GM23338 (cell line): ENCODE measurements around the gene ST6GALNAC3. TPM values are rescaled to one million over a fixed set of nuclear protein-coding genes. Genes with fewer than 3 reads are reported as not detected.
A peak's percentile ranks its signal among the peaks of the same experiment; 100 is the strongest.

ENCODE experiments used
- ATAC-seq: fragments of 200-7000 bp; cut with Tn5 transposase; 3 replicates; pipeline ENCODE4 v1.9.1; 2020
- DNase-seq: peaks from one replicate; pipeline ENCODE4 v3.0.0-alpha.2; 2015; ENCODE audit warnings: low spot score
- H2AFZ ChIP-seq: fragments of 200-600 bp; sonication (generic); 2 replicates; pipeline ENCODE4 v1.8.0; 2016; ENCODE audit warnings: antibody characterized with exemption, mild to moderate bottlenecking, moderate library complexity
- H3F3A ChIP-seq: fragments of 200-600 bp; sonication (generic); replicated peaks from 2 replicates; pipeline ENCODE4 v1.8.0; 2017; ENCODE audit warnings: antibody characterized with exemption, mixed run types, low read depth
- H3K27ac ChIP-seq: fragments of 200-600 bp; sonication (generic); 2 replicates; pipeline ENCODE4 v1.6.1; 2016; ENCODE audit warnings: low read depth
- H3K27me3 ChIP-seq: fragments of 200-600 bp; sonication (generic); 2 replicates; pipeline ENCODE4 v1.8.0; 2016; ENCODE audit warnings: mild to moderate bottlenecking, mixed run types, moderate library complexity; ENCODE audit not compliant: insufficient read depth
- H3K36me3 ChIP-seq: fragments of 200-600 bp; sonication (generic); 2 replicates; pipeline ENCODE4 v1.8.0; 2016; ENCODE audit warnings: mild to moderate bottlenecking; ENCODE audit not compliant: insufficient read depth
- H3K4me1 ChIP-seq: fragments of 200-600 bp; sonication (generic); 2 replicates; pipeline ENCODE4 v1.8.0; 2016; ENCODE audit warnings: mild to moderate bottlenecking, moderate library complexity; ENCODE audit not compliant: insufficient read depth
- H3K4me2 ChIP-seq: fragments of 200-600 bp; sonication (generic); 2 replicates; pipeline ENCODE4 v1.7.1; 2017; ENCODE audit warnings: mixed run types
- H3K4me3 ChIP-seq: fragments of 200-600 bp; sonication (generic); 2 replicates; pipeline ENCODE4 v1.6.1; 2016; ENCODE audit warnings: mixed run types
- H3K79me2 ChIP-seq: fragments of 200-600 bp; sonication (generic); replicated peaks from 2 replicates; pipeline ENCODE4 v1.8.0; 2017; ENCODE audit warnings: mild to moderate bottlenecking; ENCODE audit not compliant: insufficient read depth
- H3K9me2 ChIP-seq: fragments of 200-600 bp; sonication (generic); 2 replicates; pipeline ENCODE4 v1.8.0; 2017; ENCODE audit not compliant: insufficient read depth
- H4K20me1 ChIP-seq: fragments of 200-600 bp; sonication (generic); replicated peaks from 2 replicates; pipeline ENCODE4 v1.8.0; 2017; ENCODE audit warnings: mild to moderate bottlenecking; ENCODE audit not compliant: insufficient read depth
- H3K27ac Mint-ChIP-seq: 2 replicates; pipeline ENCODE4 v1.8.0; 2020; ENCODE audit warnings: inconsistent platforms, mild to moderate bottlenecking, moderate library complexity, mixed read lengths
- H3K27me3 Mint-ChIP-seq: 3 replicates; pipeline ENCODE4 v1.8.0; 2022; ENCODE audit warnings: low read depth, mild to moderate bottlenecking, moderate library complexity, mixed read lengths, inconsistent platforms; ENCODE audit not compliant: insufficient read depth, poor library complexity
- H3K36me3 Mint-ChIP-seq: 3 replicates; pipeline ENCODE4 v1.8.0; 2021; ENCODE audit warnings: low read depth, mild to moderate bottlenecking, inconsistent platforms, moderate library complexity, mixed read lengths
- H3K4me1 Mint-ChIP-seq: 3 replicates; pipeline ENCODE4 v1.8.0; 2020; ENCODE audit warnings: mild to moderate bottlenecking, inconsistent platforms, mixed read lengths
- H3K4me3 Mint-ChIP-seq: 3 replicates; pipeline ENCODE4 v1.8.0; 2021; ENCODE audit warnings: moderate library complexity, mild to moderate bottlenecking, inconsistent platforms, mixed read lengths
- H3K9me3 Mint-ChIP-seq: 3 replicates; pipeline ENCODE4 v1.8.0; 2020; ENCODE audit warnings: moderate library complexity, mild to moderate bottlenecking, inconsistent platforms, mixed read lengths
- JUNB ChIP-seq: IDR thresholded peaks from one replicate; pipeline ENCODE4 v1.6.1; 2016; ENCODE audit warnings: antibody characterized with exemption; ENCODE audit not compliant: unreplicated experiment
- NANOG ChIP-seq: IDR thresholded peaks from 2 replicates; pipeline ENCODE4 v1.6.1; 2016; ENCODE audit warnings: antibody characterized with exemption, borderline replicate concordance
- STAT1 ChIP-seq: IDR thresholded peaks from one replicate; pipeline ENCODE4 v1.6.1; 2016; ENCODE audit warnings: antibody characterized with exemption; ENCODE audit not compliant: unreplicated experiment
- ZNF114 ChIP-seq: fragments of 250-450 bp; sonication (Bioruptor Pico); IDR thresholded peaks from 2 replicates; pipeline ENCODE4 v1.5.0; 2020; ENCODE audit warnings: mild to moderate bottlenecking, moderate library complexity
- ZNF331 ChIP-seq: fragments of 250-450 bp; sonication (Bioruptor Pico); IDR thresholded peaks from 2 replicates; pipeline ENCODE4 v1.5.0; 2020; ENCODE audit warnings: low read depth, mild to moderate bottlenecking, moderate library complexity
- polyA plus RNA-seq: library from polyadenylated mRNA; unstranded; fragments of >200 nt; fragmentation: Nextera tagmentation; extraction: Ambion mirVana; gene quantifications from 2 replicates; pipeline ENCODE4 v1.2.1, GENCODE V29; 2016
- total RNA-seq: library from RNA; depleted of rRNA; stranded (reverse); fragments of >200 nt; shearing (Covaris generic); gene quantifications from 2 replicates; pipeline ENCODE4 v1.2.3, GENCODE V29; 2014
- TF ChIP-seq, protein P1 (sequence below), 2 experiments: fragments of 200-600 bp in 1 of 2; sonication (generic) in 1 of 2; conservative IDR thresholded peaks; 2 replicates each; pipeline versions ENCODE4 v1.5.1 to v1.6.1; 2016 to 2017; ENCODE audit warnings: antibody characterized with exemption in 2 of 2, low read depth in 2 of 2, mild to moderate bottlenecking in 2 of 2, moderate library complexity in 1 of 2
- TF ChIP-seq, protein P2 (sequence below): IDR thresholded peaks from one replicate; pipeline ENCODE4 v1.6.1; 2018; ENCODE audit warnings: antibody characterized with exemption; ENCODE audit not compliant: unreplicated experiment

ST6GALNAC3 gene
- total and polyA plus RNA-seq, 2 experiments from 2014 or later: 4.7 to 11.6 TPM

DNA sequence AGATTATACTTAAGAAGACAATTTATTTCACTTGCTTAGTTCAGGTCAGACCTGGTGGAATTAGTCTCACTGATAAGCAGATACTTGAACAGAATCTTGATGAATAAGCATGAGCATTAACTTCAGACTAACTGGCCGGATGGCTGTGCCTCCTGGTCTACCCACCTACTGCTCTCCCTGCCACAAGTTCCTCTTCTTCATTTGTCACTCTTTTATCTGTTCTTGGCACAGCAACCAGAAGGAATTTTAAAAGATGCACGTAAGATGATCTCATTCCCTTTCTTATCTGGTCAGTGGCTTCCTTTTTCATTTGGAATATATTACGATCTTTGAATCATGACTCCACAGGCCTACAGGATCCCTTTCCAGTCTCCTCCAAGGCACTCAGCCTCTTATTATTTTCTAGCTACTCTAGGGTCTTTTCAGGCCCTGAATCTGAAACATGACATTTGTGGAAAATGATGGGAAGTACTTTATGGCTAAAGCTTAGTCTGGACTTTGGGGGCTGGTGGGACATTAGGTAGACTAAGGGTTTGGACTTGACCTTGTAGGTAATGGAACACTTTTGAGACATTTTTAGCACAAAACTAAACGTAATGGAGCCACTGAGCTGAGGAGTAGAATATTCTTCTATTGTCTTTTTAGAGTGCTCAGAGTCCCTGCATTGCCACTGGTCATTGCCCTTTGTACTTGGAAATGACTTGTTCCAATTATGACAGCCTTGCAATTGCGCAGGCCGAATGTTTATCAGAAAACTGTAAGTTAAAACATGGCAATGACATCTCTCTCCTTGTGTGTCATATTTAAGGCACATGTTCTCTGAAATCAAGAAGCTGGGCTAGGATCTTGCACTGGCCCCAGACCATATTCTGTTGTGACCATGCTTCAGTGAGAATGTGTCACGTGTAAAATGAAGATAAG lies 16.0 kb downstream of the ST6GALNAC3 start:
- ATAC-seq: no peak

DNA sequence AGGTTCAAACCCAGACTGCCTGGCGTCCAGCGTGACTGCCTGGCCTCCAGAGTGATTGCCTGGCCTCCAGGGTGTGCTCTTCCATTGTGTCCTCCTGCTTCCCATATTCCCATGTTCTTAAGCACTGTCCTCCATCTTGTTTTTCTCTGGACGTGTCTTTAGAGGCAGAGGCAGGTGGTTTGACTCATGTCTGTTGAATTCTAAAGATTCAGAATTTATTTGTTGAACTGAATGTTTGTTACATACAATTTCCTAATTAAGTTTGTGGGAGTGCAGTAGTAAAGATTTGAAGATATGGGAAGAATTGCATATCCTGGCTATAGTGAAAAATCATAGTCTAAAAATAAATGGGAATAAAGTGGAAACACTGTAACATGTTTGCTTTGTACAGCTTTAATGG lies 18.3 kb downstream of the ST6GALNAC3 start:
- H3K9me3 Mint-ChIP-seq: no peaks in the 10 kb centered on the region
- Histone ChIP-seq H3K79me2 (peaks cover 53% of the 10 kb centered on the region), H3K27ac (no peak overlapping the region), H3K4me2 (no peak overlapping the region), H3K4me1 (peaks cover 21% of the 10 kb centered on the region), H3K36me3 (no peaks in the 10 kb centered on the region), H3K4me3 (no peak overlapping the region), H3K9me2 (no peaks in the 10 kb centered on the region; the same call in 1 of the 2 replicates), H3K27me3 (no peaks in the 10 kb centered on the region), H2AFZ (no peak overlapping the region), H4K20me1 (peaks cover 6% of the 10 kb centered on the region; the same call in 1 of the 2 replicates), H3F3A (no peaks in the 10 kb centered on the region)
- H3K27me3 Mint-ChIP-seq: peaks cover 3% of the 10 kb centered on the region
- no peak overlapping the region for H3K27ac Mint-ChIP-seq
- DNase-seq (no peak), ATAC-seq (no peak)
- peaks cover 3% of the 10 kb centered on the region; the same call in 1 of the 3 replicates for H3K36me3 Mint-ChIP-seq
- H3K4me1 Mint-ChIP-seq: peaks cover 36% of the 10 kb centered on the region
- no peak overlapping the region for H3K4me3 Mint-ChIP-seq
- TF ChIP-seq, protein P1, sequence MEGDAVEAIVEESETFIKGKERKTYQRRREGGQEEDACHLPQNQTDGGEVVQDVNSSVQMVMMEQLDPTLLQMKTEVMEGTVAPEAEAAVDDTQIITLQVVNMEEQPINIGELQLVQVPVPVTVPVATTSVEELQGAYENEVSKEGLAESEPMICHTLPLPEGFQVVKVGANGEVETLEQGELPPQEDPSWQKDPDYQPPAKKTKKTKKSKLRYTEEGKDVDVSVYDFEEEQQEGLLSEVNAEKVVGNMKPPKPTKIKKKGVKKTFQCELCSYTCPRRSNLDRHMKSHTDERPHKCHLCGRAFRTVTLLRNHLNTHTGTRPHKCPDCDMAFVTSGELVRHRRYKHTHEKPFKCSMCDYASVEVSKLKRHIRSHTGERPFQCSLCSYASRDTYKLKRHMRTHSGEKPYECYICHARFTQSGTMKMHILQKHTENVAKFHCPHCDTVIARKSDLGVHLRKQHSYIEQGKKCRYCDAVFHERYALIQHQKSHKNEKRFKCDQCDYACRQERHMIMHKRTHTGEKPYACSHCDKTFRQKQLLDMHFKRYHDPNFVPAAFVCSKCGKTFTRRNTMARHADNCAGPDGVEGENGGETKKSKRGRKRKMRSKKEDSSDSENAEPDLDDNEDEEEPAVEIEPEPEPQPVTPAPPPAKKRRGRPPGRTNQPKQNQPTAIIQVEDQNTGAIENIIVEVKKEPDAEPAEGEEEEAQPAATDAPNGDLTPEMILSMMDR (conservative IDR thresholded peaks at IDR 0.05; ENCODE audit: low read depth in 2 of 2): peak in 1 of 2 experiments; percentile 30; a peak in 2 of 4 replicates
- TF ChIP-seq, protein P2, sequence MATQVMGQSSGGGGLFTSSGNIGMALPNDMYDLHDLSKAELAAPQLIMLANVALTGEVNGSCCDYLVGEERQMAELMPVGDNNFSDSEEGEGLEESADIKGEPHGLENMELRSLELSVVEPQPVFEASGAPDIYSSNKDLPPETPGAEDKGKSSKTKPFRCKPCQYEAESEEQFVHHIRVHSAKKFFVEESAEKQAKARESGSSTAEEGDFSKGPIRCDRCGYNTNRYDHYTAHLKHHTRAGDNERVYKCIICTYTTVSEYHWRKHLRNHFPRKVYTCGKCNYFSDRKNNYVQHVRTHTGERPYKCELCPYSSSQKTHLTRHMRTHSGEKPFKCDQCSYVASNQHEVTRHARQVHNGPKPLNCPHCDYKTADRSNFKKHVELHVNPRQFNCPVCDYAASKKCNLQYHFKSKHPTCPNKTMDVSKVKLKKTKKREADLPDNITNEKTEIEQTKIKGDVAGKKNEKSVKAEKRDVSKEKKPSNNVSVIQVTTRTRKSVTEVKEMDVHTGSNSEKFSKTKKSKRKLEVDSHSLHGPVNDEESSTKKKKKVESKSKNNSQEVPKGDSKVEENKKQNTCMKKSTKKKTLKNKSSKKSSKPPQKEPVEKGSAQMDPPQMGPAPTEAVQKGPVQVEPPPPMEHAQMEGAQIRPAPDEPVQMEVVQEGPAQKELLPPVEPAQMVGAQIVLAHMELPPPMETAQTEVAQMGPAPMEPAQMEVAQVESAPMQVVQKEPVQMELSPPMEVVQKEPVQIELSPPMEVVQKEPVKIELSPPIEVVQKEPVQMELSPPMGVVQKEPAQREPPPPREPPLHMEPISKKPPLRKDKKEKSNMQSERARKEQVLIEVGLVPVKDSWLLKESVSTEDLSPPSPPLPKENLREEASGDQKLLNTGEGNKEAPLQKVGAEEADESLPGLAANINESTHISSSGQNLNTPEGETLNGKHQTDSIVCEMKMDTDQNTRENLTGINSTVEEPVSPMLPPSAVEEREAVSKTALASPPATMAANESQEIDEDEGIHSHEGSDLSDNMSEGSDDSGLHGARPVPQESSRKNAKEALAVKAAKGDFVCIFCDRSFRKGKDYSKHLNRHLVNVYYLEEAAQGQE: no peak

More for the DNA sequence above, 16.0 kb downstream of the ST6GALNAC3 start:
- Mint-ChIP-seq H3K4me1 (peaks cover 38% of the 10 kb centered on the region), H3K4me3 (no peak overlapping the region), H3K27me3 (peaks cover 3% of the 10 kb centered on the region), H3K27ac (no peak overlapping the region), H3K36me3 (no peaks in the 10 kb centered on the region), H3K9me3 (no peaks in the 10 kb centered on the region)
- peaks cover 6% of the 10 kb centered on the region; the same call in 1 of the 2 replicates for H4K20me1 ChIP-seq
- no peak overlapping the region for H2AFZ ChIP-seq
- peaks cover 20% of the 10 kb centered on the region for H3K4me1 ChIP-seq
- no peak overlapping the region for H3K27ac ChIP-seq
- H3K4me3 ChIP-seq: no peak overlapping the region
- H3K27me3 ChIP-seq: no peaks in the 10 kb centered on the region
- H3K79me2 ChIP-seq: peaks cover 69% of the 10 kb centered on the region
- DNase-seq: no peak
- no peaks in the 10 kb centered on the region for H3K36me3 ChIP-seq
- H3K9me2 ChIP-seq: no peaks in the 10 kb centered on the region; the same call in 1 of the 2 replicates
- H3F3A ChIP-seq: no peaks in the 10 kb centered on the region
- peak overlapping the region; percentile 37 for H3K4me2 ChIP-seq
- TF ChIP-seq, protein P1 (conservative IDR thresholded peaks at IDR 0.05; ENCODE audit: low read depth in 2 of 2): no peak
- TF ChIP-seq JUNB (no peak), NANOG (no peak), STAT1 (no peak), ZNF331 (CRISPR knock-in tag) (no peak), ZNF114 (CRISPR knock-in tag) (no peak)
